ENCODE data around the gene C1orf185.
"Not testable (repeated sequence)": the region's sequence is repeated elsewhere in the genome, so short reads cannot be mapped to it uniquely, and the experiment has no call there.

C1orf185 gene

GRCh38 chr1:51101976-51102375, at the start of gene C1orf185:
TSS of gene C1orf185 (plus strand) at chr1:51102228. CDS start at chr1:51102234, 6 bp downstream.
- DNase-seq, result no peak

DNA sequence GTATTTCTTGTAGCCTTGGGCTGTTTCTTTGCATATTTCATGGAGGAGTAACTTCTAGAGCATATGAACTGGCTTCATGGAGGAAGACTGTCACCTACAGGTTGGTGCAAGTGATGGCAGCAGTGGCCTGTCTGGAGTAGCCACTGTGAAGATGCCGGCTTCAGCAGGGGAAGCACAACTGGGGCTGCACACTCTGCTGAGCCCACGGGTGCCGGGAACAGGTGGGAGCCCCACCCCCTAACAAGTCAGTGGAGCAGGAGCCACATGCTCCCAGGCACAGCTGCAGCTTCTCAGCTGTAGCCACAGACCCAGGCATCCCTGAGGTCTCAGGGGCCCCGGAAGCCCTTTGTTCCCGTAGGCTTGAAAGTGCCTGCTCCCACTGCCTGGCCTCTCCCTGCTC, 43.2 kb upstream of the C1orf185 start:
- peak; percentile 19 for DNase-seq

- peak; percentile 22 for DNase-seq
These were observed 40.7 kb upstream of the C1orf185 start for GRCh38 chr1:51061231-51061918.

GRCh38 chr1:51063121-51063520, 38.9 kb upstream of the C1orf185 start:
- peak; percentile 89 for DNase-seq

DNA sequence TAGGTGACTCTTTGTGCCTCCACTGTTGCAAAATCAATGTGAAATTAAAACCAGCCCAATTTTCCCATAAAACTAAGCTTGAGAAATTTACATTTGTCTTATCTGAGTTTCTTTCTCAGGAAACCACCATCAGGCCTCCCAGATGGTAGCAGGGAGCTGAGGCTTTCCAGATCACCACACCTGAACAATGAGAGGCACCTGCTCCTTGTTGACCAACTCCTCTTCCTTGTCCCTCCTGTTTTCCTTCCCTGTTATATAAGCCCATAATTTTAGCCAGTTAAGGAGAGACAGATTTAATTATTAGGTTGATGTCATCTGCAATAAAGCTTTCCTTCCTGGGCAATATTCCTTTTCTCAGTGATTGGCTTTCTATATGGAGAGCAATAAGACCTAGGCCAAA, 32.0 kb upstream of the C1orf185 start:
- no peak for DNase-seq

DNA sequence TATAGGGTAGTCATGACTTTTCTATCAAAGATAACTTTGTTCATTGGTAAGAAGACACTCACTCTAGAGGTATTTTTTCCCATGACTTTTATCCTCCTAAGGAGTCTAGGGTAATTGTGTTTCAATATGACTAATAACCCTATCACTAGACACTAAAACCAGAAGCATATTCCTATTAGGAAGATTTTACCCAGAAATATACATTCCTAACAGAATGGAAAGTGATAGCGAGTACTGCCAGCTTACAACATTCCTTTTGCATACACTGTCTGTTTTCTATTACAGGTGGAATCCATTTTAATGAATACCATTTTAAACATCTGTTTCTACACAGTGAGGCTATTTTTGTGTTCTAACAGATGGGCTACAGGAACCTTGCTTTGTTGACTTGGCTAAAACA, 31.4 kb upstream of the C1orf185 start:
- peak; percentile 84 for DNase-seq

- no peak for DNase-seq
These were observed 30.6 kb upstream of the C1orf185 start for GRCh38 chr1:51071291-51072042.

GRCh38 chr1:51072043-51072439, 30.0 kb upstream of the C1orf185 start:
- no peak for DNase-seq

GRCh38 chr1:51072651-51073050, 29.4 kb upstream of the C1orf185 start:
- no peak for DNase-seq

DNA sequence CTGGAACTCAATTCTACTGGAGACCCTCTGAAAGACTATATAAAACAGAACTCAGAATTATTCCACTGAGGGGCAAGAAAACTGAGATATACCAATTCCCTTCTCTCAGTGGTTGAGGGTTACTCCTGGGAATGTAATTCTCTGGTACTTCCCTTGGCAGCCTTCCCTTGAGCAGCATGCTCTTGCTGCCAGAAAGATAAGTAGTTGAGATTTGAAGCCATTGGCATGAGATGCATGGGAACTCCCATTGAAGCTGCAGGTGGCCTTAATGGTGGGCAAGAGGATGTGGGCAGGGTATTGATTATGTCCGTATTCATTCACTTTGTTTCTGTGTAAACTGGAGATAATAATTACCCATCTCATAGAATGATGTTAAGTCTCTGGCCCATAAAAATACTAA, 28.6 kb upstream of the C1orf185 start:
- no peak for DNase-seq

GRCh38 chr1:51086496-51087271, 15.3 kb upstream of the C1orf185 start:
- DNase-seq, result no peak

GRCh38 chr1:51088474-51088873, 13.6 kb upstream of the C1orf185 start:
- peak; percentile 7 for DNase-seq

- DNase-seq, result peak; percentile 14
These were observed 8.4 kb upstream of the C1orf185 start for GRCh38 chr1:51093581-51093980.

DNA sequence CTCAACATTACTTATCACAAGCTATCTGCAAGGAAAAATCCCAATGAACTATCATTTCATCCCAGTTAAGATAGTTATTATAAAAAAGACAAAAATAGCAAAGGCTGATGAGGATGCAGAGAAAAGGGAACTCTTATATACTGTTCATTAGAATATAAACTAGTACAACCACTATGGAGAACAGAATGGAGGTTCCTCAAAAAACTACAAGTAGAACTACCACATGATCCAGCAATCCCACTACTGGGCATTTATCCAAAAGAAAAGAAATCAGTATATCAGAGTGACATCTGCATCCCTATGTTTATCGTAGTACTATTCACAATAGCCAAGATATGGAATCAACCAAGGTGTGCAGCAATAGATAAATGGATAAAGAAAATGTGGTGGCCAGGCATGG, 4.9 kb upstream of the C1orf185 start:
- DNase-seq, result no peak

GRCh38 chr1:51100264-51100880, 1.7 kb upstream of the C1orf185 start:
- no peak for DNase-seq

- DNase-seq, result no peak
These were observed 12.1 kb downstream of the C1orf185 start for GRCh38 chr1:51114137-51114536.

- DNase-seq, result no peak
These were observed 13.8 kb downstream of the C1orf185 start for GRCh38 chr1:51115714-51116404.

- DNase-seq, result no peak
These were observed 17.3 kb downstream of the C1orf185 start for GRCh38 chr1:51119331-51119730.

GRCh38 chr1:51120629-51121028, 18.6 kb downstream of the C1orf185 start:
- no peak for DNase-seq

DNA sequence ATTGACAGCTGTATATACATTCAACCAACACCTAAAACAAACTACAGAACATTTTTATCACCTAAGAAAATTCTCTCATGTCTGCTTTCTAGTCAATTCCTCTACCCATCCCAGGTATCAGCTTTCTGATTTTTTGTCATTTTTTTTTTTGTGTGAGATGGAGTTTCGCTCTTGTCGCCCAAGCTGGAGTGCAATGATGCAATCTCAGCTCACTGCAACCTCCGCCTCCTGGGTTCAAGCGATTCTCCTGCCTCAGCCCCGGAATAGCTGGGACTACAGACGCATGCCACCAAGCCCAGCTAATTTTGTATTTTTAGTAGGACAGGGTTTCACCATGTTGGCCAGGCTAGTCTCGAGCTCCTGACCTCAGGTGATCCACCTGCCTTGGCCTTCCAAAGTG, 25.1 kb downstream of the C1orf185 start:
- DNase-seq, result not testable (repeated sequence)

DNA sequence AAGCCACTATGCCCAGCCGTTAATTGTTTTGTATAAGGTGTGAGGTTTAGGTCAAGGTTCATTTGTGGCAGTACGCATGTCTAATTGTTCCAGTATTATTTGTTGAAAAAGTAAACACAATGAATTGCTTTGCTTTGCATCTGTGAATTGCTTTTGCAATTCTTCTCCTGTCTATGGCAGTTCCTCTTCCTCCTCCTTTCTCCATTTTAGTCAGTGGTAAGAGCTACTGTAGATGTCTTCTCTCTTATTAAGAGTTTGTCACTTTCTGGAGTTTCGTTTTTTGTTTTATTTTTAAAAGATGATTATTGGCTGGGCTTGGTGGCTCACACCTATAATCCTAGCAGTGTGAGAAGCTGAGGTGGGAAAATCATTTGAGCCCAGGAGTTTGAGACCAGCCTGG, 29.2 kb downstream of the C1orf185 start:
- no peak for DNase-seq

DNA sequence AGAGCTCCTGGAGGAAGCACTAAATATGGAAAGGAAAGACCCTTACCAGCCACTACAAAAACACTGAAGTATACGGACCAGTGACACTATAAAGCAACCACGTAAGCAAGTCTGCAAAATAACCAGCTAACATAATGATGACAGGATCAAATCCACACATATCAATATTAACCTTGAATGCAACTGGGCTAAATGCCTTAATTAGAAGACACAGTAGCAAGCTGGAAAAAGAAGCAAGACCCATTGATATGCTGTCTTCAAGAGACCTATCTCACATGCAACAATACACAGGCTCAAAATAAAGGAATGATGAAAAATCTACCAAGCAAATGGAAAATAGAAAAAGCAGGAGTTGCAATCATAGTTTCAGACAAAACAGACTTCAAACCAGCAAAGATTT, 31.0 kb downstream of the C1orf185 start:
- DNase-seq, result no peak

GRCh38 chr1:51137696-51138095, 35.7 kb downstream of the C1orf185 start:
- DNase-seq, result not testable (repeated sequence)
